ENCODE results near the gene TEX30. TPM values are rescaled to one million over a fixed set of nuclear protein-coding genes. Genes with fewer than 3 reads are reported as not detected.

TEX30 gene
- total RNA-seq: 13.5 and 37.2 TPM in 2 replicates

DNA sequence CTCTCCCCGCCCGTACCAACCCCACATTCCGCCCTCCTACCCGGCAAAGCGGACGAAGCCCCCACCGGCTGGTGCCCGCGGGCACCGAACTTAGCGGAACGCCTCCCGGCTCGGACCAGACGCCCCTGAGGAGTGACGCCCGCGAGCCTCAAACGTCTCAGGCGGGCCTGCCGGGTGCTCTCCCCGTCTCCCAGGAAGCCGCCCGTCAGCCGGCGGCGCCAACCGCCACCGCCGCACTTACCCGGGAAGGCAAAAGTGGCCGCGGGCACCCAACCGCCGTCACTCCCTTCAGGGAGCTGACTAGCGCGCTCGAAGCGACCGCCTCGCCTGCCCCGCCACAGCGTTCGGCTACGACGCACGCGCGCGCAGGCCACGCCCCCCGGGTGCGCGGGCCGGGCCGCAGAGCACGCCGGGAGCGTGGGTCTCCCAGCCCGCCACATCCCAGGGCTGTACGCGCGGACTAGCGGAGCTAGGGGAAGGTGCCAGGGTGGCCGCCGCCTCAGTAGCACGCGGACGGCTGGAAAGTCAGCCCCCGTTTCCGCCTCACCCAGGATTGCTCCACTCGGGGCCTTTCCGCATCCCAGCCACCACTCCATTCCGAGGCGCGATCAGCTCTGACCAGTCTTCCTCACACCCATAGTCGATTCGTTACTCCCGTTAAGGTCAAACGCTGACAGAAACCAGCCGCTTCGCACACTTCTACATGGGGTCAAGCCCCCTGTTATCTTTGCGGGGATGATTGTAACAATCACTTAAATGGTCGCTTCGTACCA lies at the start of gene TEX30:
Gene TEX30 (minus strand): TSS at position 346 of the 773 bp plus-strand sequence. CDS start 3,760 bp downstream, outside the sequence.

DNA sequence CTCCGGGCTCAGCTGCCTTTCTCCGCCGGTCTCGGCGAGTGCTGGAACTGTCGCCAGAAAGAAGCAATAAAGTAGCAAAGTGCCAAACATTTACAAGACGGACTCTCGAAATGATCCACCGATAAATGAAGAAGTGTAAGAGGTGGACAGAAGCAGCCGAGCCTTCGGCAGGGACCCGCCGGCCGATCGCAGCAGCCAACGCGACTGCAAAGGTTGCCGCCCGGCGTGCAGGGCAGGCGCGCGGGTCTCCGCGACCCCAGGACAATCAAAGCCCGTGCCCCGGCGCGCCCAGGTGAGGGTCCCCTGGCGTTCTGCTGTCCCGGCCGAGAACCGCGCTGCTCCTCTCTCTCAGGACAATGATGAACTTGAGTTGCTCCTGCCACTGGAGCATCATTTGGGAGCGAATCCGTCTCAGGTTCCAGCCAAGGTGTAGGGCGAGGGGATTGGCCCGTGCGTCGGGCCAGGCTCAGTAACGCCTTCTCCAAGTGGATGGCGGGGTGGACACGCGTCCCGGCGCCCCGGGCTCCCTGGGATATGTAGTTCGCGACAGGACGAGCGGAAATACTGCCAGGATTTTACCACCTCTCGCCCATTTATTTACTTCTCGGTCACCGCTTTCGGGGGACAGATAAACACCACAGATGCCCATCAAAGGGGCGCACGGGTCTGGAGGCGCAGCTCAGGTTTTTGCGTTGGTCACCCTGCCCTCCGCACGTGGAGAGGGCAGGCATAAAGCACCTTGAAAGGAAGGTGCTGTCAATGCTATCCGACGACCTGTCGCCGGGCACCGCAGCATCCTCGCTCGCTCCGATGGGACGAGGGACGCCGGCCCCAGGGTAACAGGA lies 25.2 kb upstream of the TEX30 start, which contains the start of the genes BIVM and POGLUT2:
Gene BIVM (plus strand): TSS at position 539 of the 845 bp plus-strand sequence. CDS start 8,149 bp downstream, outside the sequence.
Gene POGLUT2 (minus strand): TSS at position 396 of the 845 bp plus-strand sequence. CDS start 306 bp downstream, at position 90.

Other genes with a start within 250 kb of the TEX30 start
- 37.5 and 73.8 TPM in 2 replicates for gene TPP2, start 176.8 kb downstream of the TEX30 start, total RNA-seq
- gene METTL21C, start 78.7 kb downstream of the TEX30 start, total RNA-seq: under 0.01 TPM in 1 of 2 replicates, not detected in the other
- gene POGLUT2, start 25.2 kb upstream of the TEX30 start, total RNA-seq: 24.0 and 25.5 TPM in 2 replicates
- gene BIVM, start 25.3 kb upstream of the TEX30 start, total RNA-seq: 16.1 and 21.7 TPM in 2 replicates
- gene ERCC5, start 72.2 kb upstream of the TEX30 start, total RNA-seq: 53.9 and 78.9 TPM in 2 replicates

Data from regular cardiac myocyte (primary cell).